Hematopoietic multipotent progenitor cell treated with erythropoietin and hydrocortisone succinate and interleukin-3 and kit ligand, for 6 days (in vitro differentiated cells): Measurements from ENCODE around the gene ARFGEF2.

Experiments used
- DNase-seq: peaks from one replicate; pipeline ENCODE4 v3.0.0-alpha.2; 2015

Gene ARFGEF2

DNA sequence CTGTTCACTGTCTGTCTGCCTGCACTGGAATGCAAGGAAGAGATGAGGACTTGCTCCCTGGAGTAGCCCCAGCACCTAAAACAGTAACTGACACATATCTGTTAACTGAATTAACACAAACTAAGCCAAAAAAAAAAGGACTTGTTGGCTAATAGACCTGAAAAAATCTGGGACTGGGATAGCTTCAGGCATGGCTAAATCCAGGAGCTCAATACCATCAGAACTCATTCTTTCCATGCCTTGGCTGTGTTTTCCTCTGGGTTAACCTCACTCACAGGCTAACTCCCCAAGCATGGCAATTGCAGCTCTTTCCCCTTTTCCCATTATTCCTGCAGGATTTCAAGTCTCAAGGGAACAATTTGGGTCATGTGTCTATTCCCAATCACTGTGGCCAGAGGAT is 21.6 kb upstream of the ARFGEF2 start:
- DNase-seq: no peak

DNA sequence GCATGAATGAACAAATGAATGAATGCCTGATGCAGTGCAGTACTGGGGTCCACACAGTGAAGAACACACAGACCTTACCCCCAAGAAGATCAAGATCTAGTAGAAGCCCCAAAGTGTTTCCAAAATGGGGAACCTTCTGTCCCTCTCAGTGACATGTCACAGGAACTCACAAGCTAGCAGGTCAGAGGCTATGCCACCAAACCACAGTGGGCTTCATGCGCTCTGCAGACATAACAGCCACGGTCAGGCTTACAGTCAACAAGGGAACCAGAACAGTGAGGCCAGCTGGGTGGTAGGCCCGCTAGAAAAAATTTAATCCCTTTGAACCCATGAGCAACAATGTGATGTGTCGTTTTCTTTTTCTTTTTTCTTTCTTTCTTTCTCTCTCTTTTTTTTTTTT is 20.2 kb upstream of the ARFGEF2 start:
- DNase-seq: peak; percentile 62

- no peak for DNase-seq
These were observed 17.8 kb upstream of the ARFGEF2 start for GRCh38 chr20:48903705-48904104.

- DNase-seq: peak; percentile 85
These were observed 16.8 kb upstream of the ARFGEF2 start for GRCh38 chr20:48904566-48905296.

DNA sequence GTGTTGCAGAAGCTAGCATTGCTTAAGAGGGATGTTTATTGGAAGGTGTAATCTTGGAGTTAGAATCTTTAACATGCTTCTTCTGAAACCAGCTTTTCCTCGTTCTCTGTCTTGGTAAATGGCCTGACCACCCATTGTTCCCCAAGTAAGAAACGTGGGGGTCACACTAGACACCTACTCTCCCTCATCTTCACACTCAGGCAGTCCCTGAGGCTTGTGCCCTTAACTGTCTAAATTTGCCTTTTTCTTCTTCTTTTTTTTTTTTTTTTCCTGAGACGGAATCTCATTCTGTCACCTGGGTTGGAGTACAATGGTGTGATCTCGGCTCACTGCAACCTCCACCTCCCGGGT is 16.2 kb upstream of the ARFGEF2 start:
- DNase-seq: no peak

- no peak for DNase-seq
These were observed 15.2 kb upstream of the ARFGEF2 start for GRCh38 chr20:48906221-48906877.

- DNase-seq: no peak
These were observed 12.7 kb upstream of the ARFGEF2 start for GRCh38 chr20:48908656-48909319.

GRCh38 chr20:48909910-48910309 is 11.6 kb upstream of the ARFGEF2 start:
- DNase-seq: no peak

GRCh38 chr20:48910347-48910781 is 11.1 kb upstream of the ARFGEF2 start:
- no peak for DNase-seq

GRCh38 chr20:48912065-48912464 is 9.4 kb upstream of the ARFGEF2 start:
- no peak for DNase-seq

- no peak for DNase-seq
These were observed 4.8 kb upstream of the ARFGEF2 start for GRCh38 chr20:48916699-48917098.

DNA sequence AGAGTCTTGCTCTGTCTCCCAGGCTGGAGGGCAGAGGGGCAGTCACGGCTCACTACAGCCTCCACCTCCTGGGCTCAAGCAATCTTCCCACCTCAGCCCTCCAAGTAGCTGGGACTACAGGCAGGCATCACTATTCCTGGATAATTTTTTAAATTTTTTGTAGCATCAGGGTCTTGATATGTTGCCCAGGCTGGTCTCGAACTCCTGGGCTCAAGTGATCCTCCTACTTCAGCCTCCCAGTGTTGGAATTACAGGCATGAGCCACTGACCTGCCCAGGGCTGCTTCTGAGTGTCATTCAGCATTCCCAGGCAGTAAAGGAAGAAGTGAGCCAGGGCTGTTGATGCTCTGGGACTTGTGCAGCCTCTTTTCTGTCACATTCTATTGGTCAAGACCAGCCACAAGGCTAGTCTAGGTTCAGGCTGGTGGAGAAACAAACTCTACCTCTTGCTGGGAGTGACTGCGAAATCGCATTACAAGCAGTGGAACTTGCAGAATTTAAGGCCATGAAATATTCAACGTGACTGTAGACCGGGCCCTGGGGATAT is 2.1 kb upstream of the ARFGEF2 start:
- no peak for DNase-seq

- DNase-seq: peak; percentile 64
These were observed 1.5 kb upstream of the ARFGEF2 start for GRCh38 chr20:48919882-48920526.

DNA sequence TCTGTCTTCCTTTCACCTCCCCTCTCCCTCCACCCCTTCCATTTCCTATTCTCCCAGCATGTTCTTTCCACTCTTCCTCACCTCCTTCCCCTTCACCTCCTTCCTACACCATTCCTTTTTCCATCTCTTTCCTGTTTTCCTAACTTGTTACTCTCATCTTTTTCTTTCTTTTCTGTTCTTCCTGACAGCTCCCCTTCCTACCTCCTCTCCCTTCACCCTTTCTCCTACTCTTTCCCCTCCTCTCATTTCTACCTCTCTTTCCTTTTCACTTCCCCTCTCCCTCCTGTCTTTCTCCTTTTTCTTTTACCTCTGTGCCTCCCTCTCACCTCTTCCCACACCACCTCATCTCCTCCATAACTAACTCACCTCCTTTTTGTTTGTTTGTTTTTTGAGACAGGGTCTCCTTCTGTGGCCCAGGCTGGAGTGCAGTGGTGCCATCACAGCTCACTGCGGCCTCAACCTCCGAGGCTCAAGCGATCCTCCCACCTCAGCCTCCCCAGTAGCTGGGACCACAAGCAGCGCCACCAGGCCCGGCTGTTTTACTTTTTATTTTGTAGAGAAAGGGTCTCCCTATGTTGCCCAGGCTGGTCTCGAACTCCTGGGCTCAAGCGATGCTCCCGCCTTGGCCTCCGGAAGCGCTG is 864 bp upstream of the ARFGEF2 start:
- no peak for DNase-seq

- peak; percentile 68 for DNase-seq
These were observed 641 bp downstream of the ARFGEF2 start for GRCh38 chr20:48921883-48922820.

GRCh38 chr20:48923149-48923718 is 1.7 kb downstream of the ARFGEF2 start:
- no peak for DNase-seq

DNA sequence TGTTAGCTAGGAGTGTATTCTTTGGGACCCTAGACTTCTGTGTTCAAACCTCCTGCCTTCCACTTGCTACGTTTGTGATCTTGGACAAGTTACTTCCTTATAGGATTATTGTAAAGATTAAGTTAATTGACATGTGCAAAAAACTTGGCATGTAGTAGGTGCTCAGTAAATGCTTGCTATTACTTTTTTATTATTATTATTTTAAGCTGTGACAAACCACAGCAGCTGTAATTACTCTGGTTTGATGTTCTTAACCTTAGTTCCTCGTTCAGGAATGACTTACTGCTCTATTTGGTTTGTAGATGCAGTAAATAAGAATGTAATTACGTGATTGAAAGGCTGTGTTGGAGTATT is 3.2 kb downstream of the ARFGEF2 start:
- no peak for DNase-seq

GRCh38 chr20:48926267-48926666 is 4.8 kb downstream of the ARFGEF2 start:
- DNase-seq: no peak

DNA sequence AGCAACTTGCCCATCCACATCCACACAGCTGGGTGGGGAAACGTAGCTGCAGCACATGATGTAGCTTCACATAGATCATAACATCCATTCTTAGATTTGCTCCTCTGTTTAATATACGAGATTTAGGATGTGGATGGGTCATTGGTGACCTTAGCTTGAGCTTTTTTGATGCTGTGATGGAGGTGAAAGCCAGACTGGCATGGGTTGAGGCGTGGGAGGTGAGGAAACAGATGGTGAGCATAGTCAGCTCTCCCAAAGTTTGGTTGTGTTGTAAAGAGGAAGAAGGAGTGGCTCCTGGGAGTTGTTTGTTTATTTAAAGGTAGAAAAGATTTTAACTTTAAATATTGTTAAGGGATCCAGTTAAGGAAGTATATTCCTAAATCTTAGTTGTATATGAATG is 5.3 kb downstream of the ARFGEF2 start:
- DNase-seq: no peak

DNA sequence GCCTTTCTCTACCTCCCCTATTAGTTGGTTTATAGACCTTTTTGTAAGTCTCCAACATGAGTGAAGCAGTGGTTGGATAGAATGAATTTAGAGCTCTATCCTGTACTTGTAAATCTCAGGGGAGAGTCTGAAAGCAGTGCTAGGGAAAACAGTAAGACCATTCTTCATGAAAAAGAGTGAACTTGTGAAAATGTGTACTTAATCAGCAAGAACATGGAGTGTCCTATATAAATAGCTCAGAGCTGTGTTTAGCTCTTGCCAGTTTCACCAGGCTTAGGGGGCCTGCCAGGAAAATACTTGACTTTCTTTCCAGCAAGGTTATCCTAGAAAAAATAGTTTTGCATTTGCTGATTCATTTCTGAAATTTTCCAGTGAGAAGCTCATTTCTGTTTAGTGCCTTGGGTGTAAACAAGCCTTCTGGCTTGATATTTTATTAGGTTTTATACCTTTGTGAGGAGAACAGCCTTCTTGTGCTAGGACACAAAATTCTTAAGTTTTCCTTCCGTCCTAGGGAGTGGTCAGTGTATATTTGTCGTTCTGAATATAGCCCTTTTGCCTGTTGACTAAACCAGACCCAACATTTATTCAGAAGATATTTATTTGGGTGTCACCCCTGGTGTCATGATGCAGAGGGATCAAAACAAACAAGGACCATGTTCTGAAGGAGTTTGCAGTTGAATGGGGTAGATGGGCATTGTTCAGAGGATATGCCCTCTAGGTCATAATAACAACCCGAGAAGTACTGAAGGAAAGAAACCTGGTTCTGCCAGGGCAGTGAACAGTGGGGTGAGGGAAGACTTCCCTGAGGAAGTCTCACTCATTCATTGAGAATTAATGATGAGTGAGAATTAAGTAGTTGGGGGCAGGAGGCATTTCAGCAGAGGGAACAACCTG is 7.6 kb downstream of the ARFGEF2 start:
- DNase-seq: no peak
